ENCODE results near the gene FAAP24. TPM values are rescaled to one million over a fixed set of nuclear protein-coding genes. Genes with fewer than 3 reads are reported as not detected.
"Not testable (repeated sequence)": the region's sequence is repeated elsewhere in the genome, so short reads cannot be mapped to it uniquely, and the experiment has no call there.

FAAP24 gene
- total and polyA plus RNA-seq, 2 of the 13 experiments (the other 11 are each of a cell fraction or from before 2014, with no cell fraction given): 2.3 to 6.0 TPM

GRCh38 chr19:33000910-33001309 lies 28.9 kb downstream of the FAAP24 start:
- H4K20me1 ChIP-seq (ENCODE audit: insufficient read depth, low read length): no peaks in the 10 kb centered on the region
- no peak for TF ChIP-seq ARID2 (CRISPR knock-in tag; IDR thresholded peaks at IDR 0.05; ENCODE audit: borderline replicate concordance)
- no peak for TF ChIP-seq PHF5A (CRISPR knock-in tag; IDR thresholded peaks at IDR 0.05; ENCODE audit: low read depth, unreplicated experiment)
- TF ChIP-seq ZNF780A (CRISPR knock-in tag; IDR thresholded peaks at IDR 0.05): no peak
- TF ChIP-seq ZNF629 (CRISPR knock-in tag; conservative IDR thresholded peaks at IDR 0.05): peak; percentile 86
- TF ChIP-seq ZBTB37 (CRISPR knock-in tag; IDR thresholded peaks at IDR 0.05): no peak
- ChIA-PET CTCF (ENCODE audit: low intra/inter-chr PET ratio, low total read pairs) (no interaction called here), POLR2A (no interaction called here)
- BruUV-seq (replicated peaks): no TSS peak
- no peak overlapping the region for H3K4me3 ChIP-seq (replicated peaks in 1 of 3; ENCODE audit: insufficient read depth in 1 of 3, low read depth in 2 of 3, low read length in 3 of 3)
- 95% methylated on average over 4 of the region's 4 CpGs for WGBS (ENCODE audit: low lambda C conversion rate)
- H3K27me3 ChIP-seq (ENCODE audit: control insufficient read depth in 1 of 2, insufficient read depth in 2 of 2, low read length in 2 of 2): no peaks in the 10 kb centered on the region
- H2AFZ ChIP-seq (ENCODE audit: low read length): no peak overlapping the region
- no peak for DNase-seq (ENCODE audit: low spot score)
- no peaks in the 10 kb centered on the region for H3K79me2 ChIP-seq (ENCODE audit: insufficient read depth, low read length)
- H3K27ac ChIP-seq (ENCODE audit: extremely low read length, insufficient read depth, low read length): no peak overlapping the region
- no peak overlapping the region for H3K4me2 ChIP-seq (ENCODE audit: low read depth, low read length)
- H3K9ac ChIP-seq (ENCODE audit: insufficient read depth, low read depth, low read length): no peak overlapping the region
- in situ Hi-C loops (cut with HindIII; ENCODE audit: extremely low pct_ligation_motif_present, low pct_unique_long_range_greater_than_20kb): no loop called here
- no peaks in the 10 kb centered on the region for H3K9me3 ChIP-seq (ENCODE audit: low read length)
- H3K36me3 ChIP-seq (replicated peaks in 1 of 2; ENCODE audit: control insufficient read depth in 1 of 2, insufficient read depth in 2 of 2, low read length in 2 of 2): peaks cover 12 to 37% of the 10 kb centered on the region in 2 experiments
- FAIRE-seq: no peak
- H3K4me1 ChIP-seq (ENCODE audit: insufficient read depth, low read length): no peaks in the 10 kb centered on the region
- ATAC-seq: no peak
- intact Hi-C loops (cut with micrococcal nuclease; ENCODE audit: unreplicated experiment): no loop called here

DNA sequence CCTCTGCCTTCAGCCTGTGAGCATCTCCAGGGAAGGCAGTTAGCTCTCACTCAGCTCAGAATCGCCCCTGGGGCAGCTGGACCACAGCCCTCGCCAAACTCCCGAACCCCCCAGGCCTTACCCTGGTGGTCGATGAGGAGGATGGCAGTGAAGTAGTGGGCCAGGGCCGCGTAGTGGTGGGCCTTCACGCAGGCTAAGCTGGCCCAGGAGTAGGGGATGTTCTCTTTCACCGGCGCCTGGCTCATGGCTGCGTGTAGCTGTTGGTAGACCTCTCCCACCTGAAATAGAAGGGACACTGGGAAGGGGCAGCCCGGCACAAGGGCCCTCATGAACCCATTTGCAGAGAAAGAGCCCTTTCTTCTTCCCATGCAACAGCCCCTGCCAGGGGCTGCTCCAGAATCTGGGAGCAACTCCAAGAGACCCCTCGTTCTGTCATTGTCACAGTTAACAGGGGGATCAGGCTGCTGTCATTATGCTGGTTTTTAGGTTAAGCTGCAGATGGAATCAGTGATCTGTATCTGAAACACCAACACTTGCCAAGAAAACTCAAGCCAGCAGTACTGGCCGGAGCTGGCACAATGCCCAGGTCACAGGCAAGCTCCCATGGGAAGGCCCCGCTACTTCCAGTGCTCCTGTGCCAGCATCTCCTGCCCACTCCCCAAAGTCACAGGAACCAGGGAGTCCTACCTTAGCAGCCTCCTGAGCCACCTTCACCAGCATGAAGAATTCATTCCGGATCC lies 30.3 kb downstream of the FAAP24 start:
- ATAC-seq: peak; percentile 27; the same call in 1 of the 3 replicates
- H2AFZ ChIP-seq (ENCODE audit: low read length); in situ Hi-C loops (cut with HindIII; ENCODE audit: extremely low pct_ligation_motif_present, low pct_unique_long_range_greater_than_20kb); DNase-seq (ENCODE audit: low spot score); H3K27ac ChIP-seq (ENCODE audit: extremely low read length, insufficient read depth, low read length); H3K4me3 ChIP-seq (replicated peaks in 1 of 3; ENCODE audit: insufficient read depth in 1 of 3, low read depth in 2 of 3, low read length in 3 of 3); POLR2A ChIA-PET; H3K9me3 ChIP-seq (ENCODE audit: low read length); BruUV-seq (replicated peaks); CTCF ChIA-PET (ENCODE audit: low intra/inter-chr PET ratio, low total read pairs); H3K4me1 ChIP-seq (ENCODE audit: insufficient read depth, low read length); H3K79me2 ChIP-seq (ENCODE audit: insufficient read depth, low read length); H3K9ac ChIP-seq (ENCODE audit: insufficient read depth, low read depth, low read length); FAIRE-seq; H3K27me3 ChIP-seq (ENCODE audit: control insufficient read depth in 1 of 2, insufficient read depth in 2 of 2, low read length in 2 of 2); H3K4me2 ChIP-seq (ENCODE audit: low read depth, low read length); H4K20me1 ChIP-seq (ENCODE audit: insufficient read depth, low read length); intact Hi-C loops (cut with micrococcal nuclease; ENCODE audit: unreplicated experiment): not testable (repeated sequence)
- 94% methylated on average over 13 of the region's 15 CpGs for WGBS (ENCODE audit: low lambda C conversion rate)
- H3K36me3 ChIP-seq (replicated peaks in 1 of 2; ENCODE audit: control insufficient read depth in 1 of 2, insufficient read depth in 2 of 2, low read length in 2 of 2): peaks cover 15 to 43% of the 10 kb centered on the region in 2 experiments

DNA sequence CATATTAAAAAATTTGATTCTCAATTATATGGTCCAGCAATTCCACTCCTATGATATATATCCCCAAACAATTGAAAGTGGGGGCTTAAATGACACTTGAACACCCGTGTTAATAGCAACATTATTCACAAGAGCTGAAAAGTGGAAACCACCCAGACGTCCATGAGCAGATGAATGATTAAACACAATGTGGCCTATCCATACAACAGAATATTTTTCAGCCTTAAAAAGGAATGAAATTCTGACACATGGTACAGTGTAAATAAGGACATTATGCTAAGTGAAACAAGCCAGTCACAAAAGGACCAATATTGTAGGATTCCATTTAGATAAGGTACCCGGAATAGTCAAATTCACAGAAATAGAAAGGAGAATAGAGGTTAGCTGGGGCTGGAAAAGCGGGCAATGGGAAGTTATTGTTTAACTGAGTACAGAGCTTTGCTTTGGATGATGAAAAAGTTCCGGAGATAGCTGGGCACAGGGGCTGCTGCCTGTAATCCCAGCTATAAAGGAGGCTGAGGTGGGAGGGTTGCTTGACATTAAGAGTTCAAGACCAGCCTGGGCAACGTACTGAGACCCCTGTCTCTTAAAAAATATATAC lies 31.5 kb downstream of the FAAP24 start:
- H3K4me1 ChIP-seq (ENCODE audit: insufficient read depth, low read length); H3K27me3 ChIP-seq (ENCODE audit: control insufficient read depth in 1 of 2, insufficient read depth in 2 of 2, low read length in 2 of 2); in situ Hi-C loops (cut with HindIII; ENCODE audit: extremely low pct_ligation_motif_present, low pct_unique_long_range_greater_than_20kb); ATAC-seq; H3K4me2 ChIP-seq (ENCODE audit: low read depth, low read length); H3K9me3 ChIP-seq (ENCODE audit: low read length); H3K4me3 ChIP-seq (replicated peaks in 1 of 3; ENCODE audit: insufficient read depth in 1 of 3, low read depth in 2 of 3, low read length in 3 of 3); H3K27ac ChIP-seq (ENCODE audit: extremely low read length, insufficient read depth, low read length); BruUV-seq (replicated peaks); H3K79me2 ChIP-seq (ENCODE audit: insufficient read depth, low read length); intact Hi-C loops (cut with micrococcal nuclease; ENCODE audit: unreplicated experiment); H4K20me1 ChIP-seq (ENCODE audit: insufficient read depth, low read length); FAIRE-seq; DNase-seq (ENCODE audit: low spot score); H2AFZ ChIP-seq (ENCODE audit: low read length); H3K9ac ChIP-seq (ENCODE audit: insufficient read depth, low read depth, low read length); CTCF ChIA-PET (ENCODE audit: low intra/inter-chr PET ratio, low total read pairs): not testable (repeated sequence)
- POLR2A ChIA-PET: interaction anchor here (1.1 kb wide), 1 partner anchor 34 kb away, joined by 3 read pairs; no protein-coding TSS in a partner anchor
- H3K36me3 ChIP-seq (replicated peaks in 1 of 2; ENCODE audit: control insufficient read depth in 1 of 2, insufficient read depth in 2 of 2, low read length in 2 of 2): peaks cover 14 to 45% of the 10 kb centered on the region in 2 experiments; a peak in 4 of 5 replicates
- WGBS (ENCODE audit: low lambda C conversion rate): 91% methylated on average over 6 of the region's 6 CpGs

Measured in HepG2 (cell line).